AG09319 (cell line): Measurements from ENCODE around the gene TTR.

Experiments
- DNase-seq: peaks from one replicate; pipeline ENCODE4 v3.0.0-alpha.2; 2010; ENCODE audit warnings: low read depth; ENCODE audit errors: extremely low read depth
- CTCF ChIP-seq: IDR thresholded peaks from 2 replicates; pipeline ENCODE4 v1.5.1; 2011; ENCODE audit warnings: low read depth, mild to moderate bottlenecking, inconsistent platforms, low read length, moderate library complexity

Gene TTR

GRCh38 chr18:31645411-31645810, 53.7 kb downstream of the TTR start:
- no peak for TF ChIP-seq CTCF
- no peak for DNase-seq

GRCh38 chr18:31646332-31647126, 54.9 kb downstream of the TTR start:
- DNase-seq, result no peak
- no peak for TF ChIP-seq CTCF

- no peak for TF ChIP-seq CTCF
- no peak for DNase-seq
Measured at GRCh38 chr18:31647127-31647753, 55.6 kb downstream of the TTR start.
